Smooth muscle cell of the umbilical artery (primary cell): Measurements from ENCODE around the gene RBBP9. TPM values are rescaled to one million over a fixed set of nuclear protein-coding genes. Genes with fewer than 3 reads are reported as not detected.

Source experiments
- total RNA-seq: library from RNA; depleted of rRNA; stranded (reverse); fragments of >200 nt; gene quantifications from 2 replicates; pipeline ENCODE4 v1.2.3, GENCODE V29; 2014

The RBBP9 gene
- 17.2 and 17.4 TPM in 2 replicates for total RNA-seq

GRCh38 chr20:18496740-18497592 lies at the start of gene RBBP9:
Gene RBBP9, minus strand, starts transcription at chr20:18497225. Its CDS starts 58 bp downstream, at chr20:18497167.

GRCh38 chr20:18507218-18508191 lies 10.5 kb upstream of the RBBP9 start, which contains the start of gene SEC23B:
Gene SEC23B, plus strand, starts transcription at chr20:18507940. Its CDS starts 2,896 bp downstream, at chr20:18510836.

GRCh38 chr20:18466894-18467730 lies 29.9 kb downstream of the RBBP9 start, which contains the start of the genes DZANK1 and POLR3F:
Gene DZANK1, minus strand, starts transcription at chr20:18467030. Its CDS starts 1,672 bp downstream, at chr20:18465358.
Gene POLR3F, plus strand, starts transcription at chr20:18467390. Its CDS starts 117 bp downstream, at chr20:18467507.

Other genes with a start within 250 kb of the RBBP9 start
- gene ZNF133, start 208.7 kb downstream of the RBBP9 start, total RNA-seq: 19.5 and 28.5 TPM in 2 replicates
- 1.2 and 1.5 TPM in 2 replicates for gene DZANK1, start 30.2 kb downstream of the RBBP9 start, total RNA-seq
- 12.5 and 13.3 TPM in 2 replicates for gene POLR3F, start 29.8 kb downstream of the RBBP9 start, total RNA-seq
- gene SEC23B, start 10.7 kb upstream of the RBBP9 start, total RNA-seq: 62.7 and 95.8 TPM in 2 replicates
- 41.4 and 98.9 TPM in 2 replicates for gene SMIM26, start 70.2 kb upstream of the RBBP9 start, total RNA-seq
- gene DTD1, start 90.8 kb upstream of the RBBP9 start, total RNA-seq: 56.7 and 78.3 TPM in 2 replicates